Activated CD8-positive, alpha-beta memory T cell treated with anti-CD3 and anti-CD28 coated beads, Interleukin-2, amount 50 U/mL, for 1 hour (primary cell): Measurements from ENCODE around the gene PHACTR1.

Experiments used
- DNase-seq: peaks from one replicate; pipeline ENCODE4 v3.0.0-alpha.2; 2020; ENCODE audit errors: extremely low read depth

Gene PHACTR1

GRCh38 chr6:13262302-13263230, 546.0 kb downstream of the PHACTR1 start:
- DNase-seq = no peak

DNA sequence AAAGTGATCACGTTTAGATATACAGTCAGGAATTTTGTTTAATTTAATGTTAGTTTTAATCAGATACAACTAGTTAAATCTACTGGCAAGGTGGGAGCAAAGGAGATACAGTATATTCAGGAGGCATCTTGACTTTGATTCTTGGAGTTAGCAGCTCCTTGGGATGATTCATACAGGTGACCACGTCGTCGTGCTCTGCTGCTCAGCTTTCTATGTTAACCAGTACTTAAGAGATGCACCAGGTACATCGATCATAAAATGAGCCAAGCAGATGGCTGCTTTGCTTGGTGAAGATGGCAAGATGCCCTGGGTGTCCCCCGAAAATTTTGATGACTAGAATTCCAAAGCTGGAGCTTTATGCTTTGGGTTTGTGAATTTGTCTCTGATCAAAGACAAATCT, 547.1 kb downstream of the PHACTR1 start:
- no peak for DNase-seq

- no peak for DNase-seq
Measured at GRCh38 chr6:13267142-13267651, 550.6 kb downstream of the PHACTR1 start.

- DNase-seq = no peak
Measured at GRCh38 chr6:13268913-13269518, 552.4 kb downstream of the PHACTR1 start.

- no peak for DNase-seq
Measured at GRCh38 chr6:13272131-13273046, 555.8 kb downstream of the PHACTR1 start.

- no peak for DNase-seq
Measured at GRCh38 chr6:13273202-13273930, 556.8 kb downstream of the PHACTR1 start.

GRCh38 chr6:13273931-13274706, 557.6 kb downstream of the PHACTR1 start:
- peak; percentile 28 for DNase-seq

- no peak for DNase-seq
Measured at GRCh38 chr6:13274707-13275434, 558.3 kb downstream of the PHACTR1 start.

DNA sequence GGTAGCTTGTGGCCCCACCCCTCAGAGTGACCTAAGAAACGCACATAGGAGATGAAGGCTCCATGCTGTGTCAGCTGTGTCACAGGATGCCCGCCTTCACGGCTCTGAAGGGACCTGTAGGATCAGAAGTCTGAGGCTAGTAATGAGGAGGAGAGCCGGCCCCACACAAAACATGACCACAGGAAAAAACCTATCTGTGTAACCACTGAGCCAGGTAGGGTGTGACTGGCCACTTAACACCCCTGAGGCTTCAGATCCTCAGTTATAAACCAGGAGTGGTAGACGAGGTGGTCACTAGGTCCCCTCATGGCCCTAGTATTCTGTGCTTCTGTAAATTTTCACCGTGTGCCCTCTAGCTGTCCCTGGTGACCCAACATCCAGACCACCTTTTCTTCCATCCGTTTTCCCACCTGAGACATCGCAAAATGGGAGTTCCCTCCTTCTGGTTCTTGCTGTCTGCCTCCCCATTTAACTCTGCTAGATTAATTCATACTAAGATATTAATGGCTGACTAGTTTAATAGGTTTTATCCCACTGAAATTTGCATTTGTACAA, 558.9 kb downstream of the PHACTR1 start:
- no peak for DNase-seq

- no peak for DNase-seq
Measured at GRCh38 chr6:13277231-13277630, 560.7 kb downstream of the PHACTR1 start.

DNA sequence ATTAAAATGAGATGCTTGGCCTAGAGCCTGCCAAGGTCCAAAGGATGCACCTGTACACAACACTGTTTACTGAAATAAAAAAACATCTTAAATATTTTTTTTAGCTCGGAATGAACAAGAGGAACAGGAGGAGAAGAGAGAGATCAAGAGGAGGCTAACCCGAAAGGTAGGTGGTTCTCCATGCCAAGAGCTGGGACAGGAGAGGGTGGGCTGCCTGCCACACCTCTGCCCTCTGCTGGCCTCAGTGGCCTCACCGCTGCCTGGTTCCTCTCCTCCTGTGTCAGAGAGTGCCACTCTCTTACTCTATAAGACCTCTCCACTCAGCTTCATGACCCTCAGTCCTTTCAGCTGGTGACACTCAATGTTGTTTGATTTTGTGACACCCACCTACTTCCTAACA, 561.6 kb downstream of the PHACTR1 start:
- no peak for DNase-seq

GRCh38 chr6:13278991-13279390, 562.4 kb downstream of the PHACTR1 start:
- DNase-seq = no peak

- DNase-seq = no peak
Measured at GRCh38 chr6:13280254-13280653, 563.7 kb downstream of the PHACTR1 start.

GRCh38 chr6:13281686-13282085, 565.1 kb downstream of the PHACTR1 start:
- DNase-seq = no peak

GRCh38 chr6:13282393-13283069, 566.0 kb downstream of the PHACTR1 start:
- no peak for DNase-seq

DNA sequence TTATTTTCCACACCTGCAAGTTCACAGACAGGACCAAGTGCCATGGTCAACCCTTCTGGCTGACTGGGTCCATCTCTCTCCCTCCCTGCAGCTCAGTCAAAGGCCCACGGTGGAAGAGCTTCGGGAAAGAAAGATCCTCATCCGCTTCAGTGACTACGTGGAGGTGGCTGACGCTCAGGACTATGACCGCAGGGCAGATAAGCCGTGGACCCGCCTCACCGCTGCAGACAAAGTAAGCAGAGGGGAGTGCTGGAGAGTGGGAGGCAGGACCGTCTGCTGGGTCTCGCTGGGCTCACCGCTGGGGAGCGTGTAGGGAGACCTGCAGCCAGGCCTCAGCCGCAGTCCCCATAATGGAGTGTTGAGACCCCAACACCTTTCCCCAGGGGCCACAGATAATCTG, 566.8 kb downstream of the PHACTR1 start:
- DNase-seq = no peak

- DNase-seq = no peak
Measured at GRCh38 chr6:13284646-13285045, 568.1 kb downstream of the PHACTR1 start.

DNA sequence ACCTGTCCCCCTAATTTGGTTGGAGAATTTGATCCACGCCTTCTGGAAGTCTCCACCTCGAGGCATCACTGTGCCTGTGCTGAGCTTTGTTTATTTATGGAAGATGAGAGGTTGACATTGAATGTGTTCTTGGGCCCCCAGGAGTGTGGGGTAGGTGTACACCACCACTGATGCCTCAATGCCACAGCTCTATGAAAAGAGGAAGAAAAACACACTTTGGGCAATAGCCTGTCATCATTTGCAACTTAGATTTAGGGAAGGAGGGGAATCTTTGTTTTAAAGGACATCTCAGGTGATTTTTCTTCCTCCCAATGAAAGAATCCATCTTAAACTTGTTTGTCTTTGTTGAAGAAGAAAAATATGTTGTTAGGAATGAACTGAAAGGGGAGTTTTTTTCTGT, 569.1 kb downstream of the PHACTR1 start:
- DNase-seq = no peak

DNA sequence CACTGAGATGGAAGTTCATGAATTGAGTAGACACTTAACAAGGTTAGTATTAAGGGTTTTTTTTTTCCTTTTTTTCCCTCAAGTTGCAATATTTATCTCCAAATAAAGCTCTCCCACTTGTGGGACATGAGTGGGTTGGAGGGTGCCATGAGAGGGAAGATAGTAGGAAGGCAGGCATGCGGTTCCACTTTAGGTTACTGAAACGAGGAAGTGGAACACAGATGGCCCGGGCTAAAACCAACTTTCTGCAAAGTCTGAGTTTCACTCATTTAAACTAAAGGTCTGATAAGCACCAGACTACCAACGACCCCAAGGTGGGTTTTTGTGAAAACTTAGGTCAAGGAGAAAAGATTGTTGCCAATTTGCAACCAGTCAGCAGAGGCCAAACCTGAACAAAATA, 569.6 kb downstream of the PHACTR1 start:
- no peak for DNase-seq
